Vagina (tissue), 2 donors: ENCODE results near the gene PLEKHM3.

Experiments used
- POLR2AphosphoS5 ChIP-seq, 2 donors: sonication (generic); formaldehyde crosslinking; IDR thresholded peaks; one replicate each; pipeline ENCODE4 v1.9.0; 2017; ENCODE audit warnings: antibody characterized with exemption in 2 of 2, mild to moderate bottlenecking in 2 of 2, low read depth in 1 of 2; ENCODE audit not compliant: insufficient read depth in 1 of 2
- TF ChIP-seq, protein P1 (sequence below), 3 experiments: fragments of 450-650 bp in 2 of 3; fragments of 200-600 bp in 1 of 3; sonication (generic) in 1 of 3; IDR thresholded peaks; one replicate each; pipeline ENCODE4 v1.5.1; 2017 to 2019; ENCODE audit warnings: antibody characterized with exemption in 3 of 3, mild to moderate bottlenecking in 2 of 3, moderate library complexity in 2 of 3

DNA sequence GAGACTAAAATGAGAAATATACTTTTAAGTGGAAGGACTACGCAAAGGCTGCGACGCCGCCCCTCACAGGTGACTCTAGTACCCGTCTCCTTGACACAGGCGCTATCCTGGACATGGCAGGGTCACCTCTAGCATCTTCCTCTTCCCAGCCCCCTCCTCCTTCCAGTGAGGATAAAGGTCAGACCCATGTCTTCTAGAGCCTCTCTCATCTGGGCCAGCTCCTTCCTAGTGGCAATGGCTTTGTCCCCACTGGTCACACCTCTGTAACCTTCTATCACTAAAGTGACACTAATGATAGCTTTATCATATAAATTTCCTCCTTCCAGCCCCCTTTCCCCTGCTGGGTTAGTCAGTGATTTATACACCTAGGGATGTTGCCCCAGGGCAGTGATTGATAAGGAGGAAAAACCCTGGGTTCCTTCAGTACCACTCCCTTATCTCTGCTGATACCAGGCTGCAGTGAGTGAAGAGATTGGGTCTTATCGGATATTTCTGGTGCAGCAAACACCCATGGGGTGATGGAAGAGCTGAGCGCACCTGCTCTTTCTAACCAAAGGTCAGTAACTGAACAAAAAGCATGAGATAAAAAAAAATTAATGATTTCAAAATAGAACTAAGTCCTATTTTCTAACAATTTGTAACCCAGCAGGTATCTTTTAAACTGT lies 193.6 kb downstream of the PLEKHM3 start:
- TF ChIP-seq, protein P1, sequence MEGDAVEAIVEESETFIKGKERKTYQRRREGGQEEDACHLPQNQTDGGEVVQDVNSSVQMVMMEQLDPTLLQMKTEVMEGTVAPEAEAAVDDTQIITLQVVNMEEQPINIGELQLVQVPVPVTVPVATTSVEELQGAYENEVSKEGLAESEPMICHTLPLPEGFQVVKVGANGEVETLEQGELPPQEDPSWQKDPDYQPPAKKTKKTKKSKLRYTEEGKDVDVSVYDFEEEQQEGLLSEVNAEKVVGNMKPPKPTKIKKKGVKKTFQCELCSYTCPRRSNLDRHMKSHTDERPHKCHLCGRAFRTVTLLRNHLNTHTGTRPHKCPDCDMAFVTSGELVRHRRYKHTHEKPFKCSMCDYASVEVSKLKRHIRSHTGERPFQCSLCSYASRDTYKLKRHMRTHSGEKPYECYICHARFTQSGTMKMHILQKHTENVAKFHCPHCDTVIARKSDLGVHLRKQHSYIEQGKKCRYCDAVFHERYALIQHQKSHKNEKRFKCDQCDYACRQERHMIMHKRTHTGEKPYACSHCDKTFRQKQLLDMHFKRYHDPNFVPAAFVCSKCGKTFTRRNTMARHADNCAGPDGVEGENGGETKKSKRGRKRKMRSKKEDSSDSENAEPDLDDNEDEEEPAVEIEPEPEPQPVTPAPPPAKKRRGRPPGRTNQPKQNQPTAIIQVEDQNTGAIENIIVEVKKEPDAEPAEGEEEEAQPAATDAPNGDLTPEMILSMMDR (IDR thresholded peaks at IDR 0.05), result no peak
- no peak for TF ChIP-seq POLR2AphosphoS5 (IDR thresholded peaks at IDR 0.05; ENCODE audit: insufficient read depth in 1 of 2, low read depth in 1 of 2)
